ENCODE data around the gene STX10. TPM values are rescaled to one million over a fixed set of nuclear protein-coding genes. Genes with fewer than 3 reads are reported as not detected.
"Not testable (repeated sequence)": the region's sequence is repeated elsewhere in the genome, so short reads cannot be mapped to it uniquely, and the experiment has no call there.

Gene STX10
- total and polyA plus RNA-seq, 2 of the 4 experiments (the other 2 are of a cell fraction): 64.9 to 82.0 TPM

DNA sequence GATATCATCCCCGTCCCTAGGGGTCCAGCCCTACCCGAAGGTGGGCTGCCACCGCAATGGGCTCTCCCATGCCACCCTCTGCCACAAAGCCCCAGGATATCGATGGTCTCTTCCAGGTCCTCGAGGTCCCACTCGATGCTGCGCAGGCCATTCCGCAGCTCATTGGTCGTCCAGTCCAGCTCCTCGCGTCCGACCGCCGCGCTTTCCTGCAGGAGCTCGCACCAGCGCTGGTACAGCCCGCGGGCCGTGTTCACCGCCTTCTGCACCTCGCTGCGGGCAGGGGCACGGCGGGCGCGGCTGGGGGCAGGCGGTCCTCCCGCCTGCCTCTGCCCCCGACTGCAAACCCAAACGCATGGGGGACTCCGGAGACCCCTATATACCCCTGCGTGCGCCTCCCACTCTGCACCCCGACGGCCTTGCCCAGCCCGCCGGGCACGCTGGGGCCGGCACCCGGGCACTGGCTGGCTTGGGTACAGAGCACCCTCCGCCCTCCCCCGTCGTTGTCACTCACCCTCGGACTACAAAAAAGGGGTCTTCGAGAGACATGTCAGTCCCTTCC lies 468 bp downstream of the STX10 start (continued):
- TF ChIP-seq RAD21 (IDR thresholded peaks at IDR 0.05; ENCODE audit: low read length) (peak; percentile 8; the same call in 1 of the 2 replicates), BHLHE40 (IDR thresholded peaks at IDR 0.05; ENCODE audit: low read depth, low read length) (no peak)

DNA sequence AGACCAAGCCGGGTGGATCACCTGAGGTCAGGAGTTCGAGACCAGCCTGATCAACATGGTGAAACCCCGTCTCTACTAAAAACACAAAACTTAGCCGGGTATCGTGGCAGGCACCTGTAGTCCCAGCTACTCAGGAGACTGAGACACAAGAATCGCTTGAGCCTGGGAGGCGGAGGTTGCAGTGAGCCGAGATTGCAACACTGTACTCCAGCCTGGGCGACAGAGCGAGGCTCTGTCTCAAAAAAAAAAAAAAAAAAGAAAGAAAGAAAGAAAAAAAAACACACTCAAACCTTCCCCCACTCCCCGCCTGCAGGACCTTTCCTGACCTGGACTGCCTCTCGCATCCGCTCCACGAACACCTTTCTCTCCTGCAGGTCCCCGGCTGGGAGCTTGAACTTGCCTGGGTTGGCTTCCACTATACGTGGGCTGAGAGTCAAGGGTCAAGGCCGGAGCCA lies 975 bp downstream of the STX10 start:
- peak overlapping the region; percentile 71 for H4K5ac ChIP-seq (ENCODE audit: low read depth, low read length)
- BruUV-seq (replicated peaks); ATAC-seq (ENCODE audit: low read depth); in situ Hi-C loops (cut with MboI; ENCODE audit: low sequenced_read_pairs); H3K27me3 ChIP-seq (ENCODE audit: control insufficient read depth, insufficient read depth, low read length); H3K9me3 ChIP-seq (ENCODE audit: control insufficient read depth, insufficient read depth, low read length); intact Hi-C loops (cut with micrococcal nuclease); H3K4me1 ChIP-seq (ENCODE audit: control insufficient read depth, insufficient read depth, low read length); DNase-seq; dilution Hi-C loops (cut with HindIII; ENCODE audit: low sequenced_read_pairs, unreplicated experiment); H3K9me1 ChIP-seq (ENCODE audit: insufficient read depth, low read length): not testable (repeated sequence)
- peak overlapping the region; percentile 99 for H2AK9ac ChIP-seq (replicated peaks; ENCODE audit: low read depth, low read length, poor library complexity)
- H2BK20ac ChIP-seq (ENCODE audit: low read depth, low read length): peak overlapping the region; percentile 69
- H3K27ac ChIP-seq (ENCODE audit: insufficient read depth, low read length): peak overlapping the region; percentile 74
- peak overlapping the region; percentile 72 for H3K4me3 ChIP-seq (ENCODE audit: insufficient read depth, low read depth, low read length)
- peak overlapping the region; percentile 89 for H3K4ac ChIP-seq (ENCODE audit: low read depth, low read length)
- WGBS, 2 experiments (ENCODE audit: extremely low coverage in 2 of 2, insufficient read length in 1 of 2): 12% methylated on average over 6 of the region's 17 CpGs; no CpG with 5 or more reads in 1 of the 2 experiments
- peak overlapping the region; percentile 87 for H3K14ac ChIP-seq (replicated peaks; ENCODE audit: low read depth, low read length)
- H4K8ac ChIP-seq (ENCODE audit: low read depth in 2 of 2, low read length in 2 of 2): peak overlapping the region; percentile 80 to 90
- peak overlapping the region; percentile 94 for H3K23ac ChIP-seq (ENCODE audit: low read depth, low read length)
- peaks cover 12% of the 10 kb centered on the region for H3K36me3 ChIP-seq (ENCODE audit: control insufficient read depth, insufficient read depth, low read length)
- peak; percentile 52; the same call in 1 of the 2 replicates for TF ChIP-seq CEBPB (IDR thresholded peaks at IDR 0.05; ENCODE audit: low read depth, low read length)
- H3K9ac ChIP-seq (ENCODE audit: low read depth, low read length): peak overlapping the region; percentile 76
- H2BK5ac ChIP-seq (ENCODE audit: low read depth, low read length, poor library complexity, severe bottlenecking): peak overlapping the region; percentile 65
- peaks cover 14% of the 10 kb centered on the region for H4K20me1 ChIP-seq (ENCODE audit: insufficient read depth, low read length)
- peak overlapping the region; percentile 98 for H2AFZ ChIP-seq (replicated peaks; ENCODE audit: low read length, poor library complexity)
- H3K79me1 ChIP-seq (ENCODE audit: low read depth in 1 of 2, low read length in 2 of 2): peaks cover 2 to 48% of the 10 kb centered on the region in 2 experiments; a peak in 2 of 4 replicates
- peak overlapping the region; percentile 17; the same call in 1 of the 2 replicates for H3K56ac ChIP-seq (ENCODE audit: extremely low read depth, insufficient read depth, low read length)
- H3K18ac ChIP-seq (ENCODE audit: low read depth, low read length): 0 out of 2 replicates have a peak overlapping the region, but pooled peaks have one; percentile 3
- peak overlapping the region; percentile 74 for H4K91ac ChIP-seq (ENCODE audit: insufficient read depth, low read depth, low read length)
- peak overlapping the region; percentile 94 for H3K4me2 ChIP-seq (ENCODE audit: low read depth, low read length)
- ChIA-PET CTCF (interaction anchor here (0.9 to 1.0 kb wide), 2 partner anchors 24 to 31 kb away, joined by 3 read pairs; partner anchors contain the start of gene NACC1), POLR2A (ENCODE audit: unreplicated experiment) (interaction anchor here (0.6 kb wide), 1 partner anchor 58 kb away, joined by 7 read pairs; no protein-coding TSS in a partner anchor)
- H2BK15ac ChIP-seq (ENCODE audit: low read depth, low read length): 0 out of 3 replicates have a peak overlapping the region, but pooled peaks have one; percentile 31
- H2AK5ac ChIP-seq (ENCODE audit: low read depth, low read length): peak overlapping the region; percentile 93
- H2BK120ac ChIP-seq (ENCODE audit: low read depth, low read length): peak overlapping the region; percentile 59

Data from IMR-90 (cell line).